ENCODE data around the gene TNFSF12. TPM values are rescaled to one million over a fixed set of nuclear protein-coding genes. Genes with fewer than 3 reads are reported as not detected.

The TNFSF12 gene
- total RNA-seq, 1 donor from 2014 or later, result 23.0 TPM

GRCh38 chr17:7544911-7545310 is 3.9 kb upstream of the TNFSF12 start:
- peaks cover 13% of the 10 kb centered on the region for H3K27me3 Mint-ChIP-seq (ENCODE audit: low read depth)
- no peaks in the 10 kb centered on the region for H3K9me3 Mint-ChIP-seq (ENCODE audit: low read depth)
- TF ChIP-seq CTCF (IDR thresholded peaks at IDR 0.05), result no peak

GRCh38 chr17:7549401-7550055 is 670 bp downstream of the TNFSF12 start:
- H3K36me3 Mint-ChIP-seq (ENCODE audit: low read depth), result peaks cover 6% of the 10 kb centered on the region
- peak overlapping the region; percentile 59 for H3K27ac Mint-ChIP-seq (ENCODE audit: unreplicated experiment)
- H3K9me3 Mint-ChIP-seq (ENCODE audit: low read depth), result no peaks in the 10 kb centered on the region
- peak overlapping the region; percentile 66 for H3K4me3 Mint-ChIP-seq (ENCODE audit: unreplicated experiment)
- H3K4me1 Mint-ChIP-seq (ENCODE audit: low read depth), result peaks cover 13% of the 10 kb centered on the region
- H3K27me3 Mint-ChIP-seq (ENCODE audit: low read depth), result no peaks in the 10 kb centered on the region
- TF ChIP-seq CTCF (IDR thresholded peaks at IDR 0.05), result peak; percentile 14
- no peak for DNase-seq (ENCODE audit: low spot score)

More at GRCh38 chr17:7544911-7545310, 3.9 kb upstream of the TNFSF12 start:
- Mint-ChIP-seq H3K36me3 (ENCODE audit: low read depth) (no peaks in the 10 kb centered on the region), H3K27ac (ENCODE audit: unreplicated experiment) (no peak overlapping the region), H3K4me3 (ENCODE audit: unreplicated experiment) (no peak overlapping the region), H3K4me1 (ENCODE audit: low read depth) (peaks cover 13% of the 10 kb centered on the region)
- no peak for DNase-seq (ENCODE audit: low spot score)

DNA sequence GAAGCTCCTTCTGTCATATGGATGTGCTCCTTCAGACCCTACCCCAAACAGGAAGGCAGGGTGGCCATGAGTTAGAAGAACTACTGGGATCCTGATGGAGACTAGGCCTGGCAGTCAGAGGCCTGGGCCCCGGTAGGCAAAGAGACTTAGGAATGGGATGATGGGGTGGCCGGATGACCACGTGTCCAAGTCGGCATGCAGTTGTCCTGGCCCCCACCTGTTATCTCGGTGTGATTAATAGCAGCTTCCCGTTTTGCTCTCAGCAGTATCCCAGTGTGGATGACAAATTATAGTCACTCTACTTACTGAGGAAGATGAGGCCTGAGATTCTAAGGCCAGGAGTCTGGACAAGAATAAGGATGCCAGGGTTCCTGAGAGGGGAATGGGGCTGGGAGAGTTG is 1.5 kb downstream of the TNFSF12 start:
- peaks cover 6% of the 10 kb centered on the region for H3K36me3 Mint-ChIP-seq (ENCODE audit: low read depth)
- no peak for TF ChIP-seq CTCF (IDR thresholded peaks at IDR 0.05)
- no peak overlapping the region for H3K27ac Mint-ChIP-seq (ENCODE audit: unreplicated experiment)
- H3K4me1 Mint-ChIP-seq (ENCODE audit: low read depth), result peaks cover 13% of the 10 kb centered on the region
- no peaks in the 10 kb centered on the region for H3K9me3 Mint-ChIP-seq (ENCODE audit: low read depth)
- DNase-seq (ENCODE audit: low spot score), result no peak
- no peak overlapping the region for H3K4me3 Mint-ChIP-seq (ENCODE audit: unreplicated experiment)
- H3K27me3 Mint-ChIP-seq (ENCODE audit: low read depth), result no peaks in the 10 kb centered on the region

- Mint-ChIP-seq H3K36me3 (ENCODE audit: low read depth) (peaks cover 6% of the 10 kb centered on the region), H3K27ac (ENCODE audit: unreplicated experiment) (no peak overlapping the region), H3K4me3 (ENCODE audit: unreplicated experiment) (no peak overlapping the region), H3K9me3 (ENCODE audit: low read depth) (no peaks in the 10 kb centered on the region), H3K4me1 (ENCODE audit: low read depth) (peaks cover 13% of the 10 kb centered on the region), H3K27me3 (ENCODE audit: low read depth) (no peaks in the 10 kb centered on the region)
- no peak for TF ChIP-seq CTCF (IDR thresholded peaks at IDR 0.05)
- no peak for DNase-seq (ENCODE audit: low spot score)
Measured at GRCh38 chr17:7551396-7551795, 2.5 kb downstream of the TNFSF12 start.

DNA sequence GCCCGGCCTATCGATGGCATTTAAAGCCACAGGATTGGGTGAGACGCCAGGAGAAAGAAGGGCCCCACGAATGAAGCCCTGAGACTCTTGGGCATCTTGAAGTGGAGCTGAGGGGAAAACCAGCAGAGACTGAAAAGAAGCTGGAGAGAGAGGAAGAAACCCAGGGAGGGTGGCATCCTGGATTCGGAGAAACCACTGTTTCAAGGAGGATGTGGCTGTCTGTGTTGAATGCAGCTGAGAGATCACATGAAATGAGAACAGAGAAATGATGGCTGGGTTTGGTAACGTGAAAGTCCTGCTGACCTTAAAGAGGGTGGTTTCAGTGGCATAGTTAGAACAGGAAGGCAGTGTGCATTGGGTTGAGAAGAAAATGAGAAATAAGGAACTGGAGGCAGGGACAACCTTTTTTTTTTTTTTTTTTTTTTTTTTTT is 3.8 kb downstream of the TNFSF12 start:
- Mint-ChIP-seq H3K4me3 (ENCODE audit: unreplicated experiment) (no peak overlapping the region), H3K4me1 (ENCODE audit: low read depth) (peaks cover 13% of the 10 kb centered on the region), H3K27ac (ENCODE audit: unreplicated experiment) (no peak overlapping the region), H3K36me3 (ENCODE audit: low read depth) (peaks cover 6% of the 10 kb centered on the region), H3K9me3 (ENCODE audit: low read depth) (no peaks in the 10 kb centered on the region), H3K27me3 (ENCODE audit: low read depth) (no peaks in the 10 kb centered on the region)
- no peak for TF ChIP-seq CTCF (IDR thresholded peaks at IDR 0.05)
- DNase-seq (ENCODE audit: low spot score), result no peak

All from chondrocyte (in vitro differentiated cells).